IMR-90 (cell line): ENCODE data around the gene GTF2H4. TPM values are rescaled to one million over a fixed set of nuclear protein-coding genes. Genes with fewer than 3 reads are reported as not detected.

Experiments
- ATAC-seq: fragments of 200-7000 bp; cut with Tn5 transposase; 2 replicates; pipeline ENCODE4 v1.9.1; 2020; ENCODE audit warnings: low read depth, mild to moderate bottlenecking, moderate library complexity
- BruUV-seq: library from RNA; stranded (reverse); fragments of 400-500 nt; replicated peaks from 2 replicates; lab custom pipeline; 2021; lab: Mats Ljungman, UMichigan
- CTCF ChIA-PET: fragments of 300-600 bp; formaldehyde crosslinking; extraction: SDS; loops from one replicate; lab custom pipeline; 2021; ENCODE audit warnings: antibody characterized with exemption; lab: Yijun Ruan, JAX
- POLR2A ChIA-PET: fragments of 300-600 bp; sonication (Branson Sonifier 250); formaldehyde crosslinking; loops from one replicate; lab custom pipeline; 2022; ENCODE audit warnings: antibody characterized with exemption; ENCODE audit not compliant: unreplicated experiment; lab: Charles Lee
- DNase-seq: peaks from one replicate; pipeline ENCODE4 v3.0.0; 2013
- H2AFZ ChIP-seq: replicated peaks from 2 replicates; pipeline ENCODE3; 2013; ENCODE audit warnings: low read length, mild to moderate bottlenecking; ENCODE audit not compliant: poor library complexity
- H2AK5ac ChIP-seq: 2 replicates; pipeline ENCODE4 v1.6.1; 2013; ENCODE audit warnings: low read depth, low read length, inconsistent platforms
- H2AK9ac ChIP-seq: replicated peaks from 2 replicates; pipeline ENCODE3; 2013; ENCODE audit warnings: mild to moderate bottlenecking, low read depth, low read length, moderate library complexity; ENCODE audit not compliant: poor library complexity
- H2BK120ac ChIP-seq: 2 replicates; pipeline ENCODE4 v1.6.1; 2013; ENCODE audit warnings: low read depth, low read length, inconsistent platforms
- H2BK15ac ChIP-seq: 3 replicates; pipeline ENCODE4 v1.6.1; 2013; ENCODE audit warnings: low read depth, low read length, inconsistent platforms
- H2BK20ac ChIP-seq: 2 replicates; pipeline ENCODE4 v1.6.1; 2013; ENCODE audit warnings: low read depth, mild to moderate bottlenecking, inconsistent platforms, low read length, moderate library complexity
- H2BK5ac ChIP-seq: 2 replicates; pipeline ENCODE4 v1.6.1; 2013; ENCODE audit warnings: mild to moderate bottlenecking, low read depth, low read length, inconsistent platforms; ENCODE audit not compliant: poor library complexity, severe bottlenecking
- H3K14ac ChIP-seq: replicated peaks from 2 replicates; pipeline ENCODE4 v1.6.1; 2013; ENCODE audit warnings: low read depth, low read length, inconsistent platforms
- H3K18ac ChIP-seq: 2 replicates; pipeline ENCODE4 v1.6.1; 2013; ENCODE audit warnings: low read depth, low read length, control low read depth
- H3K23ac ChIP-seq: 2 replicates; pipeline ENCODE4 v1.6.1; 2013; ENCODE audit warnings: low read depth, low read length, inconsistent platforms
- H3K27ac ChIP-seq: 2 replicates; pipeline ENCODE4 v1.5.1; 2013; ENCODE audit warnings: mild to moderate bottlenecking, control low read depth, low read length; ENCODE audit not compliant: insufficient read depth
- H3K27me3 ChIP-seq: 2 replicates; pipeline ENCODE4 v1.6.1; 2013; ENCODE audit warnings: low read length; ENCODE audit not compliant: control insufficient read depth, insufficient read depth
- H3K36me3 ChIP-seq: 2 replicates; pipeline ENCODE4 v1.6.1; 2013; ENCODE audit warnings: low read length, mixed read lengths; ENCODE audit not compliant: control insufficient read depth, insufficient read depth
- H3K4ac ChIP-seq: 2 replicates; pipeline ENCODE4 v1.6.1; 2013; ENCODE audit warnings: low read depth, low read length, inconsistent platforms
- H3K4me1 ChIP-seq: 2 replicates; pipeline ENCODE4 v1.6.1; 2013; ENCODE audit warnings: low read length, mixed read lengths; ENCODE audit not compliant: control insufficient read depth, insufficient read depth
- H3K4me2 ChIP-seq: 2 replicates; pipeline ENCODE4 v1.6.1; 2013; ENCODE audit warnings: low read depth, mild to moderate bottlenecking, control low read depth, low read length, moderate library complexity
- H3K4me3 ChIP-seq: 2 replicates; pipeline ENCODE4 v1.5.1; 2013; ENCODE audit warnings: low read depth, mild to moderate bottlenecking, control low read depth, low read length, moderate library complexity; ENCODE audit not compliant: insufficient read depth
- H3K56ac ChIP-seq: 2 replicates; pipeline ENCODE4 v1.6.1; 2013; ENCODE audit warnings: low read length, inconsistent platforms; ENCODE audit not compliant: insufficient read depth; ENCODE audit errors: extremely low read depth
- H3K79me1 ChIP-seq, 2 experiments: 2 replicates each; pipeline ENCODE4 v1.6.1; 2013; ENCODE audit warnings: low read length in 2 of 2, inconsistent platforms in 1 of 2, low read depth in 1 of 2
- H3K9ac ChIP-seq: 2 replicates; pipeline ENCODE4 v1.6.1; 2013; ENCODE audit warnings: low read depth, low read length, control low read depth
- H3K9me1 ChIP-seq: 2 replicates; pipeline ENCODE4 v1.6.1; 2013; ENCODE audit warnings: low read length, inconsistent platforms; ENCODE audit not compliant: insufficient read depth
- H3K9me3 ChIP-seq: 2 replicates; pipeline ENCODE4 v1.6.1; 2013; ENCODE audit warnings: low read length; ENCODE audit not compliant: control insufficient read depth, insufficient read depth
- H4K20me1 ChIP-seq: 2 replicates; pipeline ENCODE4 v1.6.1; 2013; ENCODE audit warnings: low read length, inconsistent platforms; ENCODE audit not compliant: insufficient read depth
- H4K5ac ChIP-seq: 2 replicates; pipeline ENCODE4 v1.6.1; 2013; ENCODE audit warnings: mild to moderate bottlenecking, low read depth, low read length, control low read depth
- H4K8ac ChIP-seq, 2 experiments: 2 replicates each; pipeline ENCODE4 v1.6.1; 2013; ENCODE audit warnings: low read depth in 2 of 2, low read length in 2 of 2, control low read depth in 1 of 2, inconsistent platforms in 1 of 2
- H4K91ac ChIP-seq: 2 replicates; pipeline ENCODE4 v1.6.1; 2013; ENCODE audit warnings: low read depth, low read length, inconsistent platforms; ENCODE audit not compliant: insufficient read depth
- BHLHE40 ChIP-seq: fragments of 150-350 bp; IDR thresholded peaks from 2 replicates; pipeline ENCODE4 v1.6.1; 2016; ENCODE audit warnings: mild to moderate bottlenecking, low read depth, low read length
- CEBPB ChIP-seq: IDR thresholded peaks from 2 replicates; pipeline ENCODE4 v1.6.1; 2012; ENCODE audit warnings: low read depth, low read length, improper control_type of control experiment
- FOS ChIP-seq: fragments of 150-350 bp; IDR thresholded peaks from 2 replicates; pipeline ENCODE4 v1.6.1; 2016; ENCODE audit warnings: low read depth, low read length
- MAFK ChIP-seq: IDR thresholded peaks from 2 replicates; pipeline ENCODE4 v1.6.1; 2012; ENCODE audit warnings: low read depth, low read length, improper control_type of control experiment
- MAZ ChIP-seq: IDR thresholded peaks from 2 replicates; pipeline ENCODE4 v1.6.1; 2012; ENCODE audit warnings: low read depth, mild to moderate bottlenecking, low read length, improper control_type of control experiment, moderate library complexity, borderline replicate concordance
- MXI1 ChIP-seq: IDR thresholded peaks from 2 replicates; pipeline ENCODE4 v1.6.1; 2012; ENCODE audit warnings: low read depth, mild to moderate bottlenecking, low read length, moderate library complexity, borderline replicate concordance
- NFE2L2 ChIP-seq: fragments of 150-350 bp; IDR thresholded peaks from 2 replicates; pipeline ENCODE4 v1.6.1; 2016; ENCODE audit warnings: low read depth, mild to moderate bottlenecking, low read length
- POLR2A ChIP-seq: IDR thresholded peaks from 2 replicates; pipeline ENCODE4 v1.6.1; 2012; ENCODE audit warnings: mild to moderate bottlenecking, low read depth, low read length
- RAD21 ChIP-seq: IDR thresholded peaks from 2 replicates; pipeline ENCODE4 v1.6.1; 2012; ENCODE audit warnings: low read length, improper control_type of control experiment
- RCOR1 ChIP-seq: IDR thresholded peaks from 2 replicates; pipeline ENCODE4 v1.6.1; 2012; ENCODE audit warnings: mild to moderate bottlenecking, low read length, improper control_type of control experiment; ENCODE audit not compliant: insufficient replicate concordance
- RFX5 ChIP-seq: IDR thresholded peaks from 2 replicates; pipeline ENCODE4 v1.8.0; 2012; ENCODE audit warnings: low read depth, mild to moderate bottlenecking, low read length, moderate library complexity
- SMC3 ChIP-seq: fragments of 150-350 bp; IDR thresholded peaks from 2 replicates; pipeline ENCODE4 v1.6.1; 2016; ENCODE audit warnings: low read depth, mild to moderate bottlenecking, antibody characterized with exemption, low read length, moderate library complexity
- WGBS, 2 experiments: methylation state at CpG; one replicate each; pipeline versions ENCODE4 v1.1.5 to v1.1.7; 2013; ENCODE audit warnings: missing lambda C conversion rate in 2 of 2; ENCODE audit not compliant: insufficient read length in 1 of 2; ENCODE audit errors: extremely low coverage in 2 of 2; 5-methylcytosine and 5-hydroxymethylcytosine counted together
- dilution Hi-C: fragments of 300-500 bp; cut with HindIII; formaldehyde crosslinking; loops from one replicate; pipeline ENCODE4 v1.14.3; 2018; ENCODE audit warnings: low sequenced_read_pairs; ENCODE audit not compliant: unreplicated experiment
- in situ Hi-C: fragments of 300-500 bp; cut with MboI; formaldehyde crosslinking; loops from 3 replicates; pipeline ENCODE4 v1.14.3; 2019; ENCODE audit warnings: low sequenced_read_pairs, inconsistent platforms, mixed read lengths
- intact Hi-C: fragments of 100-400 bp; cut with micrococcal nuclease; formaldehyde crosslinking; loops from 2 replicates; pipeline ENCODE4 v1.10.0; 2022
- polyA plus RNA-seq, 3 experiments: library from polyadenylated mRNA; depleted of rRNA; stranded (reverse); fragments of >200 nt; gene quantifications; 2 replicates each; pipeline ENCODE4 v1.2.3, GENCODE V29; 2012; ENCODE audit warnings: low replicate concordance in 1 of 3
- total RNA-seq: library from RNA; depleted of rRNA; stranded (reverse); fragments of >200 nt; gene quantifications from 2 replicates; pipeline ENCODE4 v1.2.3, GENCODE V29; 2012
- TF ChIP-seq, protein P1 (sequence below): fragments of 150-350 bp; IDR thresholded peaks from 2 replicates; pipeline ENCODE4 v1.6.1; 2017; ENCODE audit warnings: mild to moderate bottlenecking, antibody characterized with exemption, low read length, low read depth
- TF ChIP-seq, protein P2 (sequence below): conservative IDR thresholded peaks from 2 replicates; pipeline ENCODE4 v1.5.1; 2012; ENCODE audit warnings: mild to moderate bottlenecking, low read depth, low read length, improper control_type of control experiment

Gene GTF2H4
- total and polyA plus RNA-seq, 2 of the 4 experiments (the other 2 are of a cell fraction): 13.4 to 30.8 TPM

GRCh38 chr6:30897882-30898281 lies 10.1 kb upstream of the GTF2H4 start:
- H4K20me1 ChIP-seq: no peaks in the 10 kb centered on the region
- no peak overlapping the region for H4K5ac ChIP-seq
- H3K4me1 ChIP-seq: no peaks in the 10 kb centered on the region
- H3K18ac ChIP-seq: no peak overlapping the region
- no peak overlapping the region for H3K4me3 ChIP-seq
- no peak overlapping the region for H2AFZ ChIP-seq
- peaks cover 59% of the 10 kb centered on the region for H3K36me3 ChIP-seq
- 94% methylated on average over 10 of the region's 16 CpGs; no CpG with 5 or more reads in 1 of the 2 experiments for WGBS, 2 experiments
- no peaks in the 10 kb centered on the region for H3K9me1 ChIP-seq
- ATAC-seq (no peak), DNase-seq (no peak)
- H3K23ac ChIP-seq: no peak overlapping the region
- H3K14ac ChIP-seq: no peak overlapping the region
- no peaks in the 10 kb centered on the region for H3K9me3 ChIP-seq
- no peaks in the 10 kb centered on the region for H3K27me3 ChIP-seq
- POLR2A ChIA-PET: no interaction called here
- H3K56ac ChIP-seq: no peak overlapping the region
- H2BK15ac ChIP-seq: no peak overlapping the region
- no peak overlapping the region for H2BK120ac ChIP-seq
- H2AK5ac ChIP-seq: no peak overlapping the region
- CTCF ChIA-PET: no interaction called here
- no peak overlapping the region for H3K27ac ChIP-seq
- H4K8ac ChIP-seq: no peak overlapping the region
- dilution Hi-C loops: no loop called here
- intact Hi-C loops: no loop called here
- H4K91ac ChIP-seq: no peak overlapping the region
- no peaks in the 10 kb centered on the region for H3K79me1 ChIP-seq
- in situ Hi-C loops: no loop called here
- H3K4ac ChIP-seq: no peak overlapping the region
- no TSS peak for BruUV-seq
- no peak for TF ChIP-seq FOS
- no peak for TF ChIP-seq BHLHE40
- TF ChIP-seq MAFK: no peak
- no peak for TF ChIP-seq POLR2A
- TF ChIP-seq NFE2L2: no peak
- TF ChIP-seq, protein P1, sequence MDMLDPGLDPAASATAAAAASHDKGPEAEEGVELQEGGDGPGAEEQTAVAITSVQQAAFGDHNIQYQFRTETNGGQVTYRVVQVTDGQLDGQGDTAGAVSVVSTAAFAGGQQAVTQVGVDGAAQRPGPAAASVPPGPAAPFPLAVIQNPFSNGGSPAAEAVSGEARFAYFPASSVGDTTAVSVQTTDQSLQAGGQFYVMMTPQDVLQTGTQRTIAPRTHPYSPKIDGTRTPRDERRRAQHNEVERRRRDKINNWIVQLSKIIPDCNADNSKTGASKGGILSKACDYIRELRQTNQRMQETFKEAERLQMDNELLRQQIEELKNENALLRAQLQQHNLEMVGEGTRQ: no peak
- TF ChIP-seq CEBPB: no peak
- TF ChIP-seq RAD21: no peak
- no peak for TF ChIP-seq MAZ
- TF ChIP-seq MXI1: no peak
- TF ChIP-seq, protein P2, sequence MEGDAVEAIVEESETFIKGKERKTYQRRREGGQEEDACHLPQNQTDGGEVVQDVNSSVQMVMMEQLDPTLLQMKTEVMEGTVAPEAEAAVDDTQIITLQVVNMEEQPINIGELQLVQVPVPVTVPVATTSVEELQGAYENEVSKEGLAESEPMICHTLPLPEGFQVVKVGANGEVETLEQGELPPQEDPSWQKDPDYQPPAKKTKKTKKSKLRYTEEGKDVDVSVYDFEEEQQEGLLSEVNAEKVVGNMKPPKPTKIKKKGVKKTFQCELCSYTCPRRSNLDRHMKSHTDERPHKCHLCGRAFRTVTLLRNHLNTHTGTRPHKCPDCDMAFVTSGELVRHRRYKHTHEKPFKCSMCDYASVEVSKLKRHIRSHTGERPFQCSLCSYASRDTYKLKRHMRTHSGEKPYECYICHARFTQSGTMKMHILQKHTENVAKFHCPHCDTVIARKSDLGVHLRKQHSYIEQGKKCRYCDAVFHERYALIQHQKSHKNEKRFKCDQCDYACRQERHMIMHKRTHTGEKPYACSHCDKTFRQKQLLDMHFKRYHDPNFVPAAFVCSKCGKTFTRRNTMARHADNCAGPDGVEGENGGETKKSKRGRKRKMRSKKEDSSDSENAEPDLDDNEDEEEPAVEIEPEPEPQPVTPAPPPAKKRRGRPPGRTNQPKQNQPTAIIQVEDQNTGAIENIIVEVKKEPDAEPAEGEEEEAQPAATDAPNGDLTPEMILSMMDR: no peak
- TF ChIP-seq RCOR1: no peak
- no peak for TF ChIP-seq SMC3
- TF ChIP-seq RFX5: no peak
- no peak overlapping the region for H2AK9ac ChIP-seq
- H2BK5ac ChIP-seq: no peak overlapping the region
- H2BK20ac ChIP-seq: no peak overlapping the region
- no peak overlapping the region for H3K9ac ChIP-seq
- H3K4me2 ChIP-seq: no peak overlapping the region
